ENCODE measurements around the gene PROCA1. TPM values are rescaled to one million over a fixed set of nuclear protein-coding genes. Genes with fewer than 3 reads are reported as not detected.

PROCA1 gene
- total RNA-seq, 3 donors from 2014 or later, result 1.3 to 2.0 (median 1.8) TPM

GRCh38 chr17:28745786-28746411, 34.2 kb upstream of the PROCA1 start:
- Histone ChIP-seq H3K9me3 (no peaks in the 10 kb centered on the region), H3K4me3 (no peak overlapping the region), H3K4me1 (ENCODE audit: low read depth) (peaks cover 49% of the 10 kb centered on the region), H3K36me3 (ENCODE audit: low read depth) (no peaks in the 10 kb centered on the region)
- peak; percentile 51 to 78 (median 72) for DNase-seq
- peak; percentile 18 for ATAC-seq
- TF ChIP-seq, protein P1, sequence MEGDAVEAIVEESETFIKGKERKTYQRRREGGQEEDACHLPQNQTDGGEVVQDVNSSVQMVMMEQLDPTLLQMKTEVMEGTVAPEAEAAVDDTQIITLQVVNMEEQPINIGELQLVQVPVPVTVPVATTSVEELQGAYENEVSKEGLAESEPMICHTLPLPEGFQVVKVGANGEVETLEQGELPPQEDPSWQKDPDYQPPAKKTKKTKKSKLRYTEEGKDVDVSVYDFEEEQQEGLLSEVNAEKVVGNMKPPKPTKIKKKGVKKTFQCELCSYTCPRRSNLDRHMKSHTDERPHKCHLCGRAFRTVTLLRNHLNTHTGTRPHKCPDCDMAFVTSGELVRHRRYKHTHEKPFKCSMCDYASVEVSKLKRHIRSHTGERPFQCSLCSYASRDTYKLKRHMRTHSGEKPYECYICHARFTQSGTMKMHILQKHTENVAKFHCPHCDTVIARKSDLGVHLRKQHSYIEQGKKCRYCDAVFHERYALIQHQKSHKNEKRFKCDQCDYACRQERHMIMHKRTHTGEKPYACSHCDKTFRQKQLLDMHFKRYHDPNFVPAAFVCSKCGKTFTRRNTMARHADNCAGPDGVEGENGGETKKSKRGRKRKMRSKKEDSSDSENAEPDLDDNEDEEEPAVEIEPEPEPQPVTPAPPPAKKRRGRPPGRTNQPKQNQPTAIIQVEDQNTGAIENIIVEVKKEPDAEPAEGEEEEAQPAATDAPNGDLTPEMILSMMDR (IDR thresholded peaks at IDR 0.05), result no peak
- intact Hi-C loops (cut with DNase I, micrococcal nuclease), result no loop called here

- H3K4me1 ChIP-seq (ENCODE audit: low read depth), result peaks cover 49% of the 10 kb centered on the region
- peak; percentile 1 for ATAC-seq
Measured at GRCh38 chr17:28744972-28745785, 33.5 kb upstream of the PROCA1 start.

DNA sequence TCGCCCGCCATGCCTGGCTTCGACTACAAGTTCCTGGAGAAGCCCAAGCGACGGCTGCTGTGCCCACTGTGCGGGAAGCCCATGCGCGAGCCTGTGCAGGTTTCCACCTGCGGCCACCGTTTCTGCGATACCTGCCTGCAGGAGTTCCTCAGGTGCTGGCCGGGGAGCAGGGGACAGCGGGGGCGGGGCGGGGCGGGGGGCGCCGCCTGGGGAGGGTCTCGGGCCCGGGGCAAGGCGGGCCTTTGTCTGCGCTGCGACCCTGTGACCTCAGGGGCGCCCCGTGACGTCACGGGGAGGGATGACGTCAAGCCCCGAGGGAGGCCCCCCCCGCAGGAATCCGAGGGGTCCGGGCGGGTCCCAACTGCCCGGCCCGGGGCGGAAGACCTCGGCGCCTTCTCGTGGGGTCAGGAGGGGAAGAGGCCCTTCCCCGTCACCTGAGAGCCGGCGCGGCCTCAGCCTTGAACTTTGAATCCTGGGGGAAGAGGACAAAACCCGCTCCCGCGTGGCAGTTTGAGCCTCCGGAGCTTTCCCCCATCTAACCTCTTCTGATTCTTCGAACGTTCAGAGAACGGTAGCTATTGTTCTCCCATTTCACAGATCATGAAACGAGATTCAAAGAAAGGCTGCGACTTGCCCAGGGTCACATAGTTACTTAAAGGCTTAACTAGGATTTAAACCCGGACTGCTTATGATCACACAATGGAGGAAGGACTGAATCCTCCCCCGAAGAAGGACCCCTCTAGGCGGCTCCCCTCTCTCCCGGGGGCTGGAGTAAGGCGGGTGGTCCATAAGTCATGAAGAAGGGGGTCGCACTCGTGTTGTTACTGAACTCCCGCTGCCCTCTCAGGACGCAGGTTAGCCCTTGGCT, 32.6 kb upstream of the PROCA1 start:
- ATAC-seq (peak; percentile 11), DNase-seq (peak; percentile 76 to 85 (median 83))
- H3K36me3 ChIP-seq (ENCODE audit: low read depth), result no peaks in the 10 kb centered on the region
- TF ChIP-seq, protein P1 (IDR thresholded peaks at IDR 0.05), result no peak
- intact Hi-C loops (cut with DNase I, micrococcal nuclease), result no loop called here
- peaks cover 47% of the 10 kb centered on the region for H3K4me1 ChIP-seq (ENCODE audit: low read depth)
- H3K9me3 ChIP-seq, result no peaks in the 10 kb centered on the region
- peak overlapping the region; percentile 75 for H3K4me3 ChIP-seq

More at GRCh38 chr17:28744972-28745785, 33.5 kb upstream of the PROCA1 start:
- no peaks in the 10 kb centered on the region for H3K9me3 ChIP-seq
- peak; percentile 73 to 81 (median 74) for DNase-seq
- TF ChIP-seq, protein P1 (IDR thresholded peaks at IDR 0.05), result no peak
- intact Hi-C loops (cut with DNase I, micrococcal nuclease), result no loop called here
- H3K4me3 ChIP-seq, result peak overlapping the region; percentile 75
- no peaks in the 10 kb centered on the region for H3K36me3 ChIP-seq (ENCODE audit: low read depth)

DNA sequence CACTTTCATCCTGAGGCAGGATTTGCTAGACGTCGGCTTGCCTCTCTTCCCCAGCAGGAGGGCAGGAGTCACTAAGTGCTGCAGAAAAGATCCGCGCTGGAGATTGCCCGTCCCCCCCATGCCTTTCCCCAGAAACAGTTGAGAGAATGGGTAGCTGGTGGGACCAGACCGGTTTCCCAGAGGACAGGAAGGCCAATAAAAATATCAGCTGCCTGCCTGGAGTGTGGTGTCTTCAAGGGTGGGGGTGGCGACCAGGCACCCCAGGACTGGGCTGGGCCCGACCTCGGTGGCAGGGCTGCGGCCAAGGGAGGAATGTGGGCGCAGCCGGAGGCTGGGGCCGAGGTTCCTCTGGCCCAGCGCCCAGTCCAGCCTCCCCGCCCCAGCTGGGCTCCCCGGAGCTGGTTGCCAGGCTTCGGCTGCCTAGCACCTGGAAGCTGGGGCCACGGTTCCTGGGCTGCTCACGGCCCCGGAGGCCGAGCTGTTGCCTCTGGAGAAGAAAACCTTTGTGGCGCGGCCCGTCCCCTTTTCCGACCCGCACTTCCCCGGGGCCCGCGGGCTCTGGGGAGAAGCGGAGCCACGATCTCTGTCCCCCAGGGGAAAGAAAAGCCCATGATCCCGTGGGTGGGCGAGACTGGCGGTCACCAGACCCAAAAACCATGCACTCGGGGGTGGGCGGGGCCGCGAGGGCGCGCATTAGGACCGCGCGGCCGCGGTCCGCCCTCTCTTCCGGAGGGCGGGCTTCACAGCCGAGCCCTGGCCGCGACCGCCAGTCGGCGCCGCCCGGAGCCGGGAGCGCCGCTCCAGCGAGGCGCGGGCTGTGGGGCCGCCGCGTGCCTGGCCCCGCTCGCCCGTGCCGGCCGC, 31.8 kb upstream of the PROCA1 start, which contains the start of gene TRAF4:
TRAF4 (plus strand) TSS at position 769 of the 861 bp plus-strand sequence. CDS start 102 bp downstream, outside the sequence.
- intact Hi-C loops (cut with DNase I, micrococcal nuclease), result no loop called here
- H3K4me1 ChIP-seq (ENCODE audit: low read depth), result peaks cover 42% of the 10 kb centered on the region

More for the DNA sequence above, 31.8 kb upstream of the PROCA1 start, which contains the start of gene TRAF4:
- TF ChIP-seq, protein P1 (IDR thresholded peaks at IDR 0.05), result no peak
- Histone ChIP-seq H3K9me3 (no peaks in the 10 kb centered on the region), H3K4me3 (peak within 1 kb of the TSS; percentile 75), H3K36me3 (ENCODE audit: low read depth) (no peaks in the 10 kb centered on the region)
- ATAC-seq, result peak; percentile 68
- peak; percentile 88 to 92 (median 90) for DNase-seq

Measured in mucosa of descending colon (tissue), 3 donors.